Breast epithelium (tissue), 3 donors: ENCODE measurements around the gene NSMF.

Source experiments
- POLR2A ChIP-seq: fragments of 450-650 bp; IDR thresholded peaks from one replicate; pipeline ENCODE4 v1.6.1; 2016; ENCODE audit warnings: antibody characterized with exemption, mild to moderate bottlenecking, moderate library complexity
- TF ChIP-seq, protein P1 (sequence below), 3 donors: fragments of 450-650 bp; IDR thresholded peaks; one replicate each; pipeline ENCODE4 v1.5.1; 2016 to 2017; ENCODE audit warnings: antibody characterized with exemption in 3 of 3, mild to moderate bottlenecking in 3 of 3, moderate library complexity in 3 of 3

DNA sequence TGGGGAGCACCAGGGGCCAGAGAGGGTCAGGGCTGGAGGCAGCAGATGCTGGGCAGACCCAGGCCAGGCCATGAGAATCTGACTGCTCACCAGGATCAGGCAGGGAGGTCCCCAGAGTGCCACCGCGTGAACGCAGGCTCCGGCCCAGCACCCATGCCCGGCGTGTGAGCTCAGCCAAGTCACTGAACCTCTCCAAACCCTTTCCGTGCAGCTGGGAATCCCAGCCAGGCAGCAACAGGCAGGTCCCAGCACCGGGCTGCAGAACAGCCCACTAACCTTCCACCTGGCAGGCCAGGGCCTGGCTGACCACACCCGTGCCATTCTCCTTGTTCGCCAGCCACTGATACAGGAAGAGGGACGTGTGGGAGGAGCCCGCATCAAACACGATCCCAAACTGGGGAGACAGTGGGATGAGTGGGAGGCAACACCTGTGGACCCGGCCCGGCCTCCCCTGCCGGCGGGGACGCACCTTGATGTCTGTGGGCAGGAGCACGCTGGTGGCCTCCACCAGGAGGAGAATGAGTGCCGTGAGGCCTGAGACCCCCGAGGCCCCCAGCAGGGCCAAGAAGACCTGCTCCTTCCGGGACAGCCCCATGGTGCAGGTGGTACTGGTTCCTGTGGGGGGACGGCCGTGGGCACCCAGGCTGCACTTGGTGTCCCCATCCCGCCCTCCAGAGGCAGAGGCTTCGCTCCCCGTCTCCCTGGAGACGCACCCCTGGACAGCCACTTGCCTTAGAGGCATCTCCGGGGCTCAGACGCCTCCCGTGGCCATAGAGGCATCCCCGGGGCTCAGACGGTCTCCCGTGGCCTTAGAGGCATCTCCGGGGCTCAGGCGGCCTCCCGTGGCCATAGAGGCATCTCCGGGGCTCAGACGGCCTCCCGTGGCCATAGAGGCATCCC is 21.2 kb downstream of the NSMF start:
- TF ChIP-seq POLR2A, result no peak
- TF ChIP-seq, protein P1, sequence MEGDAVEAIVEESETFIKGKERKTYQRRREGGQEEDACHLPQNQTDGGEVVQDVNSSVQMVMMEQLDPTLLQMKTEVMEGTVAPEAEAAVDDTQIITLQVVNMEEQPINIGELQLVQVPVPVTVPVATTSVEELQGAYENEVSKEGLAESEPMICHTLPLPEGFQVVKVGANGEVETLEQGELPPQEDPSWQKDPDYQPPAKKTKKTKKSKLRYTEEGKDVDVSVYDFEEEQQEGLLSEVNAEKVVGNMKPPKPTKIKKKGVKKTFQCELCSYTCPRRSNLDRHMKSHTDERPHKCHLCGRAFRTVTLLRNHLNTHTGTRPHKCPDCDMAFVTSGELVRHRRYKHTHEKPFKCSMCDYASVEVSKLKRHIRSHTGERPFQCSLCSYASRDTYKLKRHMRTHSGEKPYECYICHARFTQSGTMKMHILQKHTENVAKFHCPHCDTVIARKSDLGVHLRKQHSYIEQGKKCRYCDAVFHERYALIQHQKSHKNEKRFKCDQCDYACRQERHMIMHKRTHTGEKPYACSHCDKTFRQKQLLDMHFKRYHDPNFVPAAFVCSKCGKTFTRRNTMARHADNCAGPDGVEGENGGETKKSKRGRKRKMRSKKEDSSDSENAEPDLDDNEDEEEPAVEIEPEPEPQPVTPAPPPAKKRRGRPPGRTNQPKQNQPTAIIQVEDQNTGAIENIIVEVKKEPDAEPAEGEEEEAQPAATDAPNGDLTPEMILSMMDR (IDR thresholded peaks at IDR 0.05), result no peak
